Endothelial cell of umbilical vein (primary cell): ENCODE results near the gene ADAMTS17. TPM values are rescaled to one million over a fixed set of nuclear protein-coding genes. Genes with fewer than 3 reads are reported as not detected.

Experiments used
- BruUV-seq: library from RNA; stranded (reverse); fragments of 400-500 nt; replicated peaks from 2 replicates; lab custom pipeline; 2021; lab: Mats Ljungman, UMichigan
- CTCF ChIA-PET: fragments of 300-600, 350-600 bp; sonication (Branson Sonifier 250); formaldehyde crosslinking; loops from one replicate; lab custom pipeline; 2021; ENCODE audit warnings: antibody characterized with exemption, inconsistent platforms; lab: Charles Lee
- POLR2A ChIA-PET: fragments of 300-600, 350-600 bp; sonication (Branson Sonifier 250); formaldehyde crosslinking; loops from one replicate; lab custom pipeline; 2021; ENCODE audit warnings: antibody characterized with exemption, inconsistent platforms; lab: Charles Lee
- DNase-seq: peaks from one replicate; pipeline ENCODE4 v3.0.0-alpha.2; 2011; ENCODE audit warnings: low read depth, low spot score
- FAIRE-seq: peaks from 2 replicates; lab custom pipeline; 2011; peaks lifted over from hg19 to GRCh38; lab: Jason Lieb, UNC
- H2AFZ ChIP-seq: 2 replicates; pipeline ENCODE4 v1.6.0; 2012; ENCODE audit warnings: low read depth, low read length, control low read depth, inconsistent platforms
- H3K27ac ChIP-seq: 2 replicates; pipeline ENCODE4 v1.5.1; 2011; ENCODE audit warnings: low read depth, mild to moderate bottlenecking, control low read depth, low read length, moderate library complexity; ENCODE audit not compliant: insufficient read depth
- H3K27me3 ChIP-seq, 2 experiments: 2 replicates each; pipeline versions ENCODE4 v1.6.0 to v1.6.1; 2011; ENCODE audit warnings: low read length in 2 of 2, mixed read lengths in 1 of 2; ENCODE audit not compliant: control insufficient read depth in 2 of 2, insufficient read depth in 2 of 2
- H3K36me3 ChIP-seq, 2 experiments: 2 replicates in 1 of 2; 3 replicates in 1 of 2; pipeline ENCODE4 v1.5.1; 2011; ENCODE audit warnings: low read length in 2 of 2, mild to moderate bottlenecking in 1 of 2, moderate library complexity in 1 of 2; ENCODE audit not compliant: control insufficient read depth in 2 of 2, insufficient read depth in 2 of 2; ENCODE audit errors: extremely low read depth in 1 of 2
- H3K4me1 ChIP-seq: 3 replicates; pipeline ENCODE4 v1.5.1; 2011; ENCODE audit warnings: mild to moderate bottlenecking, low read length; ENCODE audit not compliant: control insufficient read depth, insufficient read depth; ENCODE audit errors: extremely low read depth
- H3K4me2 ChIP-seq: 2 replicates; pipeline ENCODE4 v1.6.1; 2011; ENCODE audit warnings: low read length, control low read depth, mixed read lengths; ENCODE audit not compliant: insufficient read depth
- H3K4me3 ChIP-seq, 3 experiments: fragments of 200-600 bp in 1 of 3; sonication (generic), shearing (Covaris generic) in 1 of 3; replicated peaks in 1 of 3; 2 replicates each; pipeline ENCODE4 v1.5.1; 2011 to 2016; ENCODE audit warnings: control low read depth in 3 of 3, low read length in 3 of 3, mild to moderate bottlenecking in 2 of 3, inconsistent platforms in 1 of 3, low read depth in 1 of 3, moderate library complexity in 1 of 3; ENCODE audit not compliant: insufficient read depth in 1 of 3
- H3K79me2 ChIP-seq: 2 replicates; pipeline ENCODE4 v1.6.0; 2012; ENCODE audit warnings: low read length, inconsistent platforms; ENCODE audit not compliant: control insufficient read depth, insufficient read depth
- H3K9ac ChIP-seq: replicated peaks from 2 replicates; pipeline ENCODE3; 2011; ENCODE audit warnings: low read length, control low read depth; ENCODE audit not compliant: insufficient read depth; ENCODE audit errors: extremely low read depth
- H3K9me1 ChIP-seq: replicated peaks from 3 replicates; pipeline ENCODE4 v1.6.0; 2011; ENCODE audit warnings: mild to moderate bottlenecking, low read length; ENCODE audit not compliant: control insufficient read depth, insufficient read depth; ENCODE audit errors: extremely low read depth
- H3K9me3 ChIP-seq: replicated peaks from 2 replicates; pipeline ENCODE4 v1.5.1; 2012; ENCODE audit warnings: low read length, inconsistent platforms; ENCODE audit not compliant: control insufficient read depth, insufficient read depth
- H4K20me1 ChIP-seq: replicated peaks from 2 replicates; pipeline ENCODE3; 2011; ENCODE audit warnings: mild to moderate bottlenecking, low read length; ENCODE audit not compliant: control insufficient read depth, insufficient read depth; ENCODE audit errors: extremely low read depth
- EZH2 ChIP-seq: IDR thresholded peaks from 2 replicates; pipeline ENCODE4 v1.6.1; 2012; ENCODE audit warnings: borderline replicate concordance, low read depth, mild to moderate bottlenecking, moderate library complexity, low read length, inconsistent platforms; ENCODE audit not compliant: severe bottlenecking
- FOS ChIP-seq: IDR thresholded peaks from 2 replicates; pipeline ENCODE4 v1.6.1; 2011; ENCODE audit warnings: mild to moderate bottlenecking, low read length, moderate library complexity, borderline replicate concordance; ENCODE audit not compliant: insufficient read depth
- GATA2 ChIP-seq: IDR thresholded peaks from 2 replicates; pipeline ENCODE4 v1.7.0; 2011; ENCODE audit warnings: low read depth, mild to moderate bottlenecking, moderate library complexity, mixed read lengths, low read length; ENCODE audit not compliant: insufficient read length, insufficient read depth
- JUN ChIP-seq: IDR thresholded peaks from 2 replicates; pipeline ENCODE4 v1.6.1; 2011; ENCODE audit warnings: borderline replicate concordance, low read depth; ENCODE audit not compliant: insufficient read length, insufficient read depth
- MYC ChIP-seq: IDR thresholded peaks from one replicate; pipeline ENCODE4 v1.6.1; 2011; ENCODE audit warnings: mild to moderate bottlenecking, low read depth, low read length
- POLR2A ChIP-seq: IDR thresholded peaks from 2 replicates; pipeline ENCODE4 v1.6.1; 2012; ENCODE audit warnings: low read depth, mild to moderate bottlenecking, control low read depth, low read length
- POLR2AphosphoS5 ChIP-seq: IDR thresholded peaks from 2 replicates; pipeline ENCODE4 v1.6.1; 2012; ENCODE audit warnings: low read depth, mild to moderate bottlenecking, control low read depth, low read length, moderate library complexity; ENCODE audit not compliant: insufficient read depth
- dilution Hi-C: fragments of 300-500 bp; cut with MboI; formaldehyde crosslinking; loops from one replicate; pipeline ENCODE4 v1.15.0; 2019; ENCODE audit warnings: low sequenced_read_pairs; ENCODE audit not compliant: extremely low pct_ligation_motif_present
- intact Hi-C: fragments of 100-400 bp; cut with micrococcal nuclease; formaldehyde crosslinking; loops from one replicate; pipeline ENCODE4 v1.10.0; 2022
- polyA plus RNA-seq, 4 experiments: library from polyadenylated mRNA; depleted of rRNA in 3 of 4; stranded (reverse) in 3 of 4; unstranded in 1 of 4; fragments of >200 nt; gene quantifications; 2 replicates each; pipeline versions ENCODE4 v1.2.1 to v1.2.3, GENCODE V29; 2011 to 2012; ENCODE audit warnings: missing spikeins in 1 of 4
- total RNA-seq: library from RNA; stranded (reverse); gene quantifications from 2 replicates; pipeline ENCODE4 v1.2.3, GENCODE V29; 2021
- TF ChIP-seq, protein P1 (sequence below): IDR thresholded peaks from 2 replicates; pipeline ENCODE4 v1.6.1; 2011; ENCODE audit not compliant: insufficient read depth, insufficient read length
- TF ChIP-seq, protein P2 (sequence below), 2 donors: IDR thresholded peaks; 1 replicate in 1 of 2; 2 replicates in 1 of 2; pipeline ENCODE4 v1.5.1; 2011; ENCODE audit warnings: low read length in 2 of 2, mild to moderate bottlenecking in 2 of 2, moderate library complexity in 2 of 2, control low read depth in 1 of 2, inconsistent platforms in 1 of 2, low read depth in 1 of 2; ENCODE audit not compliant: insufficient read depth in 1 of 2; ENCODE audit errors: extremely low read depth in 1 of 2

ADAMTS17 gene
- total and polyA plus RNA-seq, 2 donors (not counting 3 experiments of a cell fraction or from before 2014, with no cell fraction given) = 0.12 TPM; not detected in 1

DNA sequence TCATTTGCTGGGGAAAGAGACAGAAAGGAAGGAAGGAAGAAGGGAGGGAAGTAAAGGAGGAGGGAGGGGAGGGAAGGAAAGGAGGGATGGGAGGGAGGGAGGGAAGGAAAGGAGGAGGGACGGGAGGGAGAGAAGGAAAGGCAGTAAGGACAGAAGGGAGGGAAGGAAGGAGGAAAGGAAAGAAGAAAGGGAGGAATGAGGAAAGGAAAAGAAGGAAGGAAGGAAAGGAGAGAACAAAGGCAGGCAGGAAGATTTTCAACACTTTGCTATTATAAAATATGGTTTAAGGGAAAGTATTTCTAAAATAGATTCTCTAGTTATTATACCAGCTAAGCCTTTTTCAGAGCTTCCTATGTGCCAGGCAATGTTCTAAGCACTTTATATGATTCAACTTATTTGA is 330.5 kb downstream of the ADAMTS17 start:
- CTCF ChIA-PET = no interaction called here
- FAIRE-seq (no peak), DNase-seq (no peak)

More for the DNA sequence above, 330.5 kb downstream of the ADAMTS17 start:
- Histone ChIP-seq H4K20me1 (no peaks in the 10 kb centered on the region), H3K9me1 (no peaks in the 10 kb centered on the region), H3K9me3 (peaks cover 2% of the 10 kb centered on the region), H3K4me3 (no peak overlapping the region), H3K4me1 (no peaks in the 10 kb centered on the region), H3K9ac (no peak overlapping the region), H3K27ac (no peak overlapping the region), H3K27me3 (no peaks in the 10 kb centered on the region), H3K36me3 (no peaks in the 10 kb centered on the region), H3K79me2 (no peaks in the 10 kb centered on the region), H2AFZ (no peak overlapping the region), H3K4me2 (no peak overlapping the region)
- POLR2A ChIA-PET = no interaction called here
- BruUV-seq = no TSS peak
- intact Hi-C loops (no loop called here), dilution Hi-C loops (no loop called here)
- no peak for TF ChIP-seq JUN
- TF ChIP-seq, protein P1, sequence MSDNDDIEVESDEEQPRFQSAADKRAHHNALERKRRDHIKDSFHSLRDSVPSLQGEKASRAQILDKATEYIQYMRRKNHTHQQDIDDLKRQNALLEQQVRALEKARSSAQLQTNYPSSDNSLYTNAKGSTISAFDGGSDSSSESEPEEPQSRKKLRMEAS = no peak
- no peak for TF ChIP-seq FOS
- no peak for TF ChIP-seq EZH2
- TF ChIP-seq POLR2AphosphoS5 = no peak
- TF ChIP-seq MYC = no peak
- TF ChIP-seq, protein P2, sequence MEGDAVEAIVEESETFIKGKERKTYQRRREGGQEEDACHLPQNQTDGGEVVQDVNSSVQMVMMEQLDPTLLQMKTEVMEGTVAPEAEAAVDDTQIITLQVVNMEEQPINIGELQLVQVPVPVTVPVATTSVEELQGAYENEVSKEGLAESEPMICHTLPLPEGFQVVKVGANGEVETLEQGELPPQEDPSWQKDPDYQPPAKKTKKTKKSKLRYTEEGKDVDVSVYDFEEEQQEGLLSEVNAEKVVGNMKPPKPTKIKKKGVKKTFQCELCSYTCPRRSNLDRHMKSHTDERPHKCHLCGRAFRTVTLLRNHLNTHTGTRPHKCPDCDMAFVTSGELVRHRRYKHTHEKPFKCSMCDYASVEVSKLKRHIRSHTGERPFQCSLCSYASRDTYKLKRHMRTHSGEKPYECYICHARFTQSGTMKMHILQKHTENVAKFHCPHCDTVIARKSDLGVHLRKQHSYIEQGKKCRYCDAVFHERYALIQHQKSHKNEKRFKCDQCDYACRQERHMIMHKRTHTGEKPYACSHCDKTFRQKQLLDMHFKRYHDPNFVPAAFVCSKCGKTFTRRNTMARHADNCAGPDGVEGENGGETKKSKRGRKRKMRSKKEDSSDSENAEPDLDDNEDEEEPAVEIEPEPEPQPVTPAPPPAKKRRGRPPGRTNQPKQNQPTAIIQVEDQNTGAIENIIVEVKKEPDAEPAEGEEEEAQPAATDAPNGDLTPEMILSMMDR (IDR thresholded peaks at IDR 0.05; ENCODE audit: extremely low read depth in 1 of 2, insufficient read depth in 1 of 2, low read depth in 1 of 2, low read length in 2 of 2) = no peak
- no peak for TF ChIP-seq POLR2A
- TF ChIP-seq GATA2 = no peak
